ENCODE results near the gene ANKH.

Gene ANKH

GRCh38 chr5:14783691-14784090 lies 87.9 kb downstream of the ANKH start:
- DNase-seq = no peak

GRCh38 chr5:14782591-14782990 lies 89.0 kb downstream of the ANKH start:
- no peak for DNase-seq

GRCh38 chr5:14781106-14781505 lies 90.5 kb downstream of the ANKH start:
- no peak for DNase-seq

GRCh38 chr5:14779975-14780374 lies 91.6 kb downstream of the ANKH start:
- DNase-seq = no peak

- no peak for DNase-seq
These were observed 92.8 kb downstream of the ANKH start for GRCh38 chr5:14778792-14779070.

GRCh38 chr5:14777932-14778791 lies 93.4 kb downstream of the ANKH start:
- no peak for DNase-seq

- no peak for DNase-seq
These were observed 94.4 kb downstream of the ANKH start for GRCh38 chr5:14777187-14777586.

- DNase-seq = no peak
These were observed 95.0 kb downstream of the ANKH start for GRCh38 chr5:14776602-14777001.

- no peak for DNase-seq
These were observed 95.7 kb downstream of the ANKH start for GRCh38 chr5:14775857-14776256.

- DNase-seq = no peak
These were observed 98.0 kb downstream of the ANKH start for GRCh38 chr5:14773588-14773987.

GRCh38 chr5:14771972-14772371 lies 99.6 kb downstream of the ANKH start:
- no peak for DNase-seq

- no peak for DNase-seq
These were observed 100.4 kb downstream of the ANKH start for GRCh38 chr5:14771189-14771588.

GRCh38 chr5:14768508-14769365 lies 102.8 kb downstream of the ANKH start:
- no peak for DNase-seq

GRCh38 chr5:14767735-14768507 lies 103.7 kb downstream of the ANKH start:
- no peak for DNase-seq

- DNase-seq = no peak
These were observed 104.5 kb downstream of the ANKH start for GRCh38 chr5:14767053-14767452.

GRCh38 chr5:14766584-14766983 lies 105.0 kb downstream of the ANKH start:
- no peak for DNase-seq

GRCh38 chr5:14765587-14765986 lies 106.0 kb downstream of the ANKH start:
- DNase-seq = no peak

GRCh38 chr5:14762549-14763216 lies 108.9 kb downstream of the ANKH start:
- no peak for DNase-seq

- no peak for DNase-seq
These were observed 111.0 kb downstream of the ANKH start for GRCh38 chr5:14760548-14761002.

GRCh38 chr5:14759744-14760547 lies 111.6 kb downstream of the ANKH start:
- no peak for DNase-seq

GRCh38 chr5:14757850-14758249 lies 113.7 kb downstream of the ANKH start:
- DNase-seq = no peak

GRCh38 chr5:14756478-14756877 lies 115.1 kb downstream of the ANKH start:
- DNase-seq = no peak

Measured in activated naive CD4-positive, alpha-beta T cell (primary cell).